Measurements from ENCODE around the gene CA12.
"Not testable (repeated sequence)": the region's sequence is repeated elsewhere in the genome, so short reads cannot be mapped to it uniquely, and the experiment has no call there.

CA12 gene

GRCh38 chr15:63358241-63359029, 23.2 kb downstream of the CA12 start:
- no peak for DNase-seq (ENCODE audit: low read depth in 2 of 2)

DNA sequence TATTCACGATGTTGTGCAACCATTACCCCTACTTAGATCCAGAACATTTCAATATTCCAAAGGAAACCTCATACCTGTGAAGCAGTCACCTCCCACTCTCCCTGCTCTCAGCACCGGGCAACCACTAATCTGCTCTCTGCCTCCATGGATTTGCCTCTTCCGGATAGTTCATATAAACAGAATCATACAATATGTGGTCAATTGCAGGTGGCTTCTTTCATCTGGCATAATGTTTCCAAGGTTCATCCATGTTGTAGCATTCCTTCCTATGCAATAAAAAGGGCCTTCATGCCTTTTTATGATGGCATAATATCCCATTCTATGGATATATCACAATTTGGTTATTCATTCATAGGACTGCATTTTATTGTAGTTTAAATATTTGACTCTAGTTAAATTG, 23.9 kb downstream of the CA12 start:
- DNase-seq (ENCODE audit: low read depth in 2 of 2): no peak

DNA sequence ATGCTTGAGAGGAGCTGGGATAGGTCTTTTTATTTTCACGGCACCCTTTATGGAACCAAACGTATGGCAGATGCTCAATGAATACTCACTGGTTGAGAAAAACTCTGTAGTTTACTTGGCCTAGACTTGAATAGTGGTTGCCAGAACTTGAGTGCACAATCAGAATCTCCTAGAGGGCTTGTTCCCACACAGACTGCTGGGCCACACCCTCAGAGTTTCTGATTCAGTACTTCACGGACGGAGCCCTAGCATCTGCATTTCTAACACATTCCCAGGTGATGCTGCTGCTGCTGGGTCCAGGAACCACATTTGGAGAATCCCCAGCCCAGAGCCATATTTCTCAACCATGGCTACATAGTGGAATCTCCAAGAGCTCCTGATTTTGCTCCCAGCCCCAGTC, 24.6 kb downstream of the CA12 start:
- DNase-seq (ENCODE audit: low read depth in 2 of 2): no peak

DNA sequence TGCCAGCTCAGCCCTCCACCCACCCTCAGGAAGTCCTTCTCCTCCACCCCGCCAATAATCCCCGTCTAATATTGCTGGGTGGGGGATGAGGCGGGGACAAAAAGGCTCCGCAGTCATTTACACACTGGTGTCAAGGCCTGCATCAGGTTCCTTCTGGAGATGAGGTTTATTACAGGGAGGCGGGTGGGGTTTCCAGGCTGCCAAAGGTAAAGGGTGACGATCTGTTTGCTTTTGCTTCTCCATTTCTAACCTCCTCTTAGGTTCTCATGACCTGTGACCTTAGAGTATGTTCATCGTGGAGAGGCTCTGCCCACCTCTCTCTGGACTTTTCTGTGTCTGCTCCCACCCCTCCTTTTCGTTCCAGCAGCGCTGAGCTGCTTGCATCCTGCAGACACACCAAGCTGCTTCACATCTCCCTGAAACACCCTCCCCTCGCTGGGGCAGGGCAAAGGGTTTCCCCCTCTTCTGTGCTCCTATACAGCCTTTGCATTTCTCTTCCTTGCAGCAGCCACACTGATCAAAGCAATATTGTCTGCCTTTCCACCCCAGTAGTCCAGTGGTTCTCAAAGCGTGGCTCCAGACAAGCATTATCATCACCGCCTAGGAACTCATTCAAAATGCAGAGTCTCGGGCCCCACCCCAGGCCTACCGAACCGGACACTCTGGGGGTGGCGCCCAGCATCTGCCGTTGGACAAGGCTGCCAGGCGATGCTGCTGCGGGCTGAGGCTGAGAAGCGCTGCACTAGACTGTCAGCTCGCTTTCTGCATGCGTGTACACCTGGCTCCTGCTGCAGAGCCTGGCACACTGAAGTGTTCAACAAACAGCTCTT, 26.6 kb downstream of the CA12 start:
- DNase-seq (ENCODE audit: low read depth in 2 of 2): no peak

DNA sequence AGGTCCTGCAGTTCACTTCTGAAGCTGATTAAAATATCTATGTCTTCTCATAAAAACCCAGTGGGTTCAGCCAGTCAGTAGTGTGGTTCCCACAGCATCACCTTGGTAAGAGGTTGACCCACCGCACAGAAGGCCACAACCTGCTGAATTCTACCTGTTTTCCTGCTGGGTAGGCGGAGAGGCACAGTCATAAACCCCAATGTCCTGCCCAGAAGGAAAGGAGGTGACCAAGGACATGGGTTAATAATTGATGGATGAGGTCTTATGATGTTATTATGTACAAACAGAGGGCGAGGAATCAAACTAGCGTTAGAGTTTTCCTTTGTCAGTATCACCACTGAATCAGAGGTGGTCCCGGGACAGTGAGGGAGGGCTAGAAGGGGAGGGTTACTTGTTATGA, 27.8 kb downstream of the CA12 start:
- no peak for DNase-seq (ENCODE audit: low read depth in 2 of 2)

- no peak for DNase-seq (ENCODE audit: low read depth in 2 of 2)
Measured at GRCh38 chr15:63353261-63353660, 28.4 kb downstream of the CA12 start.

DNA sequence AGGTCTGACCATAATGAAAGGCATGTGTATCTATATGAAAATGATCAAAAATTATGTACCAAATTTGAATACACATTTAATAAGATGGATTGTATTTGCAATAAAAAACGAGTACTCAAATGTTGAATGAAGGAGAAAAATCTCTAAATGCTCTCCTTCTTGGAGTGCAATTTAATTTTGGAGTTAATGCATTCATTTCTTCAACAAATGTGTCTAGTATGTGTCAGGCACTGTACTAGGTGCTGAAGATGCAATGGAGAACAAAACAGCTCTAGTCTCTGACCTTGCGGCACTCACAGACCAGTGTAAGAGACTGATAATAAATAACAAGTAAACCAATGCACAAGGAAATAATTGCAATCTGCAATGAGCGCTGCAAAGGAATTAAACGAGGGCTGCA, 28.8 kb downstream of the CA12 start:
- no peak for DNase-seq (ENCODE audit: low read depth in 2 of 2)

GRCh38 chr15:63351170-63351569, 30.5 kb downstream of the CA12 start:
- no peak for DNase-seq (ENCODE audit: low read depth in 2 of 2)

DNA sequence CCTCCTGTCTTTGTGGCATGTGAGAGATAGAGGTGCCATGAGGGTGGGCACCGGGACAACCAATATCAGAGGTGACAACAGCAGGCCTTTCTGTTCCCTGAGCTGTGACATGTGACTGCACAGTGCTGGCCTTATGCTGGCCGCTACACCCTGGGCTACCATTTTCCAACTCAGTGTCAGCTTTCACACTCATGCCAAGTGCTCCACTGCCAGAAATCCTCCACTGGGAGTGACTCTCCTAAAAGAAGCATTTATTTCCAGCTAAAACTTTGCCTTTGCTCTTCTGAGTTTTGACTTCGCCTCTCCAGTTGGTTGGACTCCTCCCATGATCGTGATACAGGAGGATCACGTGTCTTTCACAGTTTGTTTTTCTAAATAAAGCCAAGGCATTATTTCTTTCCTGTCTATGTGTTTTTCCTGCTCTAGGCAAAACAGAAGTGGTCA, 31.4 kb downstream of the CA12 start:
- DNase-seq (ENCODE audit: low read depth in 2 of 2): no peak

GRCh38 chr15:63349621-63350020, 32.0 kb downstream of the CA12 start:
- DNase-seq (ENCODE audit: low read depth in 2 of 2): no peak

GRCh38 chr15:63349156-63349555, 32.5 kb downstream of the CA12 start:
- no peak for DNase-seq (ENCODE audit: low read depth in 2 of 2)

GRCh38 chr15:63348392-63348791, 33.3 kb downstream of the CA12 start:
- no peak for DNase-seq (ENCODE audit: low read depth in 2 of 2)

DNA sequence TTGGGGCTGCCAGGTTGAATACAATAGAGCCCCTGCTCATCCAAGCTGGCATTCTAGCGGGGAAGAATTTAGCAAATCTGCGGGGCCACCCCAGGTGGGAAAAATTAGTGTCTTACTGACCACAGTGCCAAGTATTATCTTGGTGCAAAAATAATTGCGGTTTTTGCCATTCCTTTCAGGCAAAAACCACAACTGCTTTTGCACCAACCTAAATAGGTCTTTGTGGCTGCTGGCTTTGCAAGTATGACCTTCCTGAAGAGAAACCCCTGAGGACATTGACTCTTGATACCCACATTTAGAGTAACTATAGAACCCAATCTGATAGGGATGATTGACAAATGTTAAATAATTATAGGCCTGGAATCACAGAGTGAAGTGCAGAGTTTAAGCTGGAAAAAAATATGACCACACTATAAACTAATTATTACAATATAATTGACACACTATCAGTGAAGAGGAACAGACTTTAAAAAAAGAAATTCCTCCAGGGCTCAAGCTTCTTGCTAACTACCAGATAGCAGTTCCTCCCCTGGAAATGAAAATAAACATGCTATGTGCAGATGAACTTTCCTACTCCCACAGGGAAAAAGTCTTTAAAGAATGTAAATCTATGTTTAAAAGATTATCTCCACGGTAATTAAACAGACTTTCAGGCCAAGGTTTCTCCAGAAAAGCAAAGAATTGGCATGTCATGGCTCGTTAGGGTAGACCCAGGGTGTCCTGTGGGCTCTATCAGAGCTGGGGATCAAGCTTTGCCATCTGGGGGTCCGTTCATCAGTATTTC, 34.4 kb downstream of the CA12 start:
- no peak for DNase-seq (ENCODE audit: low read depth in 2 of 2)

DNA sequence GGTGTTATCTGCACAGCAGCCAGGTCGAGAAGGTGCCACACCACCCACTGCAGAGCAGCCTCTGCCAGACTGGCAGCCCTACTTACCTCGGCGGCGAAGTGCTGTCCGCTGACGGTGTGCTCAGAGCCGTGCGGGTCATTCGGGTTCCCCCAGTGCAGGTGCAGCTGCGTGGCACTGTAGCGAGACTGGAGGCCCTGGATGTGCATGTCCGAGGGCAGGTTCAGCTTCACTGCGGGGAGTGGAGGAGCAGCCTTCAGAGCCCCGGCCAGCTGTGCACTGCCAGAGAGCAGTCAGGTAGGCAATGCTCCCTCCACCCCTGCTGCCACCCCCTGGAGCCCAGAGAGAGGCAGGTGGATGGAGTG, 36.3 kb downstream of the CA12 start:
- DNase-seq (ENCODE audit: low read depth in 2 of 2): no peak

- no peak for DNase-seq (ENCODE audit: low read depth in 2 of 2)
Measured at GRCh38 chr15:63344731-63345390, 36.8 kb downstream of the CA12 start.

GRCh38 chr15:63342996-63343562, 38.6 kb downstream of the CA12 start:
- DNase-seq (ENCODE audit: low read depth in 2 of 2): not testable (repeated sequence)

DNA sequence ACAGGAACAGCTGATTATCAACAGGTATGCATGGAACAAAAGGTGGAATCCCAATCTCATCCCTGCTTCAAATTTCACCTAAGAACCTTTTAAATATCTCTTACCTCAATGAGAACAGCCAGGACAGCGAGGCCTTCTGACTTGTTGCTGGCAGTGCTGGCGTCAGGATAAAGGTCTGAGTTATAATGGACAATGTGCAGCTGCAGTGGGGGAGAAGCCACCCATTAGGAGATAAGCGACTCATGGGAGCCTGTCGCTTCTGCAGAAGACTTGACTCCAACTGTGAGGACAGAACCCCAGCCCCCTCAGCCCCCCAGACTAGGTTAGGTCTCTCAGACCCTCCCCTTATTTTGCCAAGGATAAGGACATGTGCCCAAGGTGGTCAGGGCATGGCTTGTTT, 39.7 kb downstream of the CA12 start:
- no peak for DNase-seq (ENCODE audit: low read depth in 2 of 2)

GRCh38 chr15:63340878-63341277, 40.8 kb downstream of the CA12 start:
- no peak for DNase-seq (ENCODE audit: low read depth in 2 of 2)

DNA sequence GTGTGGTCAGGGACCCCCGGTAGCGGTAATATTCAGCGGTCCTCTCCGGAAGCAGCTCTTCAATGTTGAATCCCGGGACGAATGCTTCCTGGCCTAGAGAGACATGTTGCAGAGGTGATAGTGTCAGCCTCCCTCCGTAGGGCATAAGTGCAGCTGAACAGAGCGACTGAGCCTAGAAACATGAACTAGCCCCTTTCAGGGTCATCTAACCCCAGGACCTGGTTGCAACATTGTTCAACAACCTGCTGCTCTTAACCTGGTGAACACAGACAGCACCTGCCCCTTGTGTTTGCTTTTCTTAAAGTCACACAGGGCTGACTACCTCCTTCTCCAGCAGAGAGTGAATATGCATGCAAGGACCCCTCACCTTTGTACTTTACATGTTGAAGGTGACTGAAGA, 41.3 kb downstream of the CA12 start:
- DNase-seq (ENCODE audit: low read depth in 2 of 2): no peak

- DNase-seq (ENCODE audit: low read depth in 2 of 2): no peak
Measured at GRCh38 chr15:63339836-63340235, 41.8 kb downstream of the CA12 start.

DNA sequence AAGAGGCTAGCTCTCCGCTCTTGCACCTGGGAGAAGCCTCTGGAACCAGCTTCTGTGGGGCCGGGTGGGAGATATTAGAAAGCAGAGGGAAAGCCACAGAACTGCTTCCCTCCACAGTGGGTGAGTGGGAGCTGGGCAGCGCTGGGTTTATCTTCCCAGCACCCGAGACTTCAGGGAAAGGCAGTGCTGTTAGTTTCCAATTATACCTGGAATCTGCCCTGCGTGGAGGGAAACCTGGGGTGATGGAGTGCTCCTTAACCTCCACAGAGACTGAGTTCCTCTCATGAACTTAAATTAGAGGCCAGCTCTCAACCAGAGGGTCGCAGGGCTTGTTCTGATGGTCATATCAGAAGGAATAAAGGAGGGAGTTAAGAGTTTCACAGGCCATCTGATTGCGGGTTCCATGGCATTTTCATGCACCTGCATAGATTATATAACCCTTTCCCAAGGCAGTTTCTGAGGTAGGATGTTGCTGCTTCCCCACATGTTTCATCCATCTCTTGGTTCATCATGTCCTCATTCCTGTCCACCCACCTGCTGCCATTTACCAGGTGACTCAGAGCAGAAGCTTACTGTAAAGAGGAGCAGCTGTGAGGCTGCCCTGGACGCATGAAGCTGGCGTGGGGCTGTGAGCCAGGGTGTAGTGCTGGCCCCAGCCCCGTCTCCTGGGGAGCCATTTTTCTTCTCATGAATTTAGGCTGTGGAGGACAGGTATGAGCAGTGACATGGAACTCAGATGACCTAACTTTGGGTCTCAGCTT, 42.5 kb downstream of the CA12 start:
- DNase-seq (ENCODE audit: low read depth in 2 of 2): no peak
